OCI-LY3 (cell line): ENCODE measurements around the gene FMOD.

ENCODE experiments used
- EZH2phosphoT487 ChIP-seq: fragments of 200-600 bp; shearing (Covaris generic); IDR thresholded peaks from 2 replicates; pipeline ENCODE4 v1.6.1; 2018; ENCODE audit warnings: antibody characterized with exemption, mixed run types, low read depth
- TF ChIP-seq, protein P1 (sequence below): fragments of 200-600, 300-600 bp; sonication (generic); IDR thresholded peaks from 2 replicates; pipeline ENCODE4 v1.5.1; 2014; ENCODE audit warnings: antibody characterized with exemption, low read length, low read depth

DNA sequence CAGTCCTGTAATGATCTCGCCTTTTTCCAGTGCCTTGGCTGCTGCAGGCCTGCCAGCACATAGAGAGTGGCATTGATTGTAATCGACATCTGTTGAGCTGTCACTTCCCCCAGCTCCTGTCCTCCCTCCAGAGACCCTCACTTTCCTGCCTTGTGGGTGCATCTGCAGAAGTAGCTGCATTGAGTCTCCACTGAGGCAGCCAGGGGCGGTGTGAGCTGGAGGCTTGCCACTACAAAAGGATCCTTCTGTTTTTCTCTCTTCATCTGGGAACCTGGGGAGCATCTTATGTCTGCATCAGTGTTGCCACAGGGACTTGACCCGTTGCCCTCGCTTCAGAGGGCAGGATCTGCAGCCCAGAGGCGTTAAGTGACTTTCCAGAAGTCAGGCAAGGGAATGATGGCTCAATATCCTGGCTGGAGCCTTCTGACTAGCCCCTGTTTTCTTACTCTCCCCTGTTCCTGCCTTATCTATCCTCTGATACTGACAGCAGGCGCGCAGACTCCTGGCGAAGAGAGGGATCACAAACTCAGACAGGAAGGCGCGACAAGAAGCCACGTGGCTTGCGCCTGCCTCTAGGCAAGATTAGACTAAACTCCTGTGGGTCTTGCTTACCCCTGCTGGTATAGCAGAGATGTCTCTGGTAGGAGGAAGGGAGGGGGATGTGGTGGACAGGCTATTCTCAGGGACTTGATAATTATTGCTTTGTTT lies 13.3 kb upstream of the FMOD start:
- TF ChIP-seq, protein P1, sequence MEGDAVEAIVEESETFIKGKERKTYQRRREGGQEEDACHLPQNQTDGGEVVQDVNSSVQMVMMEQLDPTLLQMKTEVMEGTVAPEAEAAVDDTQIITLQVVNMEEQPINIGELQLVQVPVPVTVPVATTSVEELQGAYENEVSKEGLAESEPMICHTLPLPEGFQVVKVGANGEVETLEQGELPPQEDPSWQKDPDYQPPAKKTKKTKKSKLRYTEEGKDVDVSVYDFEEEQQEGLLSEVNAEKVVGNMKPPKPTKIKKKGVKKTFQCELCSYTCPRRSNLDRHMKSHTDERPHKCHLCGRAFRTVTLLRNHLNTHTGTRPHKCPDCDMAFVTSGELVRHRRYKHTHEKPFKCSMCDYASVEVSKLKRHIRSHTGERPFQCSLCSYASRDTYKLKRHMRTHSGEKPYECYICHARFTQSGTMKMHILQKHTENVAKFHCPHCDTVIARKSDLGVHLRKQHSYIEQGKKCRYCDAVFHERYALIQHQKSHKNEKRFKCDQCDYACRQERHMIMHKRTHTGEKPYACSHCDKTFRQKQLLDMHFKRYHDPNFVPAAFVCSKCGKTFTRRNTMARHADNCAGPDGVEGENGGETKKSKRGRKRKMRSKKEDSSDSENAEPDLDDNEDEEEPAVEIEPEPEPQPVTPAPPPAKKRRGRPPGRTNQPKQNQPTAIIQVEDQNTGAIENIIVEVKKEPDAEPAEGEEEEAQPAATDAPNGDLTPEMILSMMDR = no peak
- no peak for TF ChIP-seq EZH2phosphoT487
